Thyroid gland (tissue), 4 donors: ENCODE data around the gene ZNF808. TPM values are rescaled to one million over a fixed set of nuclear protein-coding genes. Genes with fewer than 3 reads are reported as not detected.
"Not testable (repeated sequence)": the region's sequence is repeated elsewhere in the genome, so short reads cannot be mapped to it uniquely, and the experiment has no call there.

Source experiments
- DNase-seq, 2 donors: peaks; one replicate each; pipeline ENCODE4 v3.0.0-alpha.2; 2019
- H3K27ac ChIP-seq, 3 donors: fragments of 200-600 bp; sonication (generic); 1 replicate in 2 of 3; 2 replicates in 1 of 3; pipeline ENCODE4 v1.5.1; 2016 to 2019; ENCODE audit warnings: mild to moderate bottlenecking in 1 of 3, moderate library complexity in 1 of 3
- H3K27me3 ChIP-seq: fragments of 200-600 bp; sonication (generic); one replicate; pipeline ENCODE4 v1.5.1; 2019
- H3K36me3 ChIP-seq, 2 donors: fragments of 200-600 bp; sonication (generic); one replicate each; pipeline ENCODE4 v1.5.1; 2016 to 2019
- H3K4me1 ChIP-seq, 2 donors: fragments of 200-600 bp; sonication (generic); one replicate each; pipeline ENCODE4 v1.5.1; 2017 to 2019
- H3K4me3 ChIP-seq, 3 donors: fragments of 200-600 bp; sonication (generic); replicated peaks in 1 of 3; 1 replicate in 2 of 3; 2 replicates in 1 of 3; pipeline ENCODE4 v1.5.1; 2016; ENCODE audit warnings: mild to moderate bottlenecking in 1 of 3
- H3K9me3 ChIP-seq: fragments of 200-600 bp; sonication (generic); one replicate; pipeline ENCODE4 v1.5.1; 2017
- CTCF ChIP-seq, 6 experiments: fragments of 200-600 bp in 3 of 6; fragments of 450-650 bp in 3 of 6; sonication (generic) in 3 of 6; IDR thresholded peaks; one replicate each; pipeline ENCODE4 v1.5.1; 2016 to 2019; ENCODE audit warnings: antibody characterized with exemption in 6 of 6, mild to moderate bottlenecking in 2 of 6, inconsistent platforms in 1 of 6, moderate library complexity in 1 of 6
- POLR2A ChIP-seq, 2 donors: fragments of 450-650 bp; IDR thresholded peaks; one replicate each; pipeline ENCODE4 v1.6.1; 2017; ENCODE audit warnings: antibody characterized with exemption in 2 of 2, mild to moderate bottlenecking in 2 of 2, moderate library complexity in 1 of 2
- WGBS, 2 donors: methylation state at CpG; one replicate each; pipeline ENCODE4 v1.1.5; 2017; 5-methylcytosine and 5-hydroxymethylcytosine counted together
- intact Hi-C: fragments of 100-400 bp; cut with DNase I; formaldehyde crosslinking; loops from one replicate; pipeline ENCODE4 v1.15.1; 2023
- total RNA-seq, 4 donors: library from RNA; depleted of rRNA; stranded (reverse); fragments of >200 nt; gene quantifications; one replicate each; pipeline ENCODE4 v1.2.3, GENCODE V29; 2016

The ZNF808 gene
- total RNA-seq, 4 donors from 2014 or later: 33.4 to 98.3 (median 58.9) TPM

GRCh38 chr19:52533901-52534300 is 6.4 kb downstream of the ZNF808 start:
- Histone ChIP-seq H3K27me3 (no peaks in the 10 kb centered on the region), H3K4me1 (peaks cover 19 to 26% of the 10 kb centered on the region in 2 donors), H3K4me3 (no peak overlapping the region), H3K36me3 (no peaks in the 10 kb centered on the region), H3K27ac (peak overlapping the region; percentile 89 to 98 (median 90)), H3K9me3 (no peaks in the 10 kb centered on the region)
- 36 to 40% methylated on average over 5 of the region's 5 CpGs for WGBS, 2 donors
- TF ChIP-seq POLR2A (IDR thresholded peaks at IDR 0.05) (peak in 1 of 2 donors; percentile 29), CTCF (IDR thresholded peaks at IDR 0.05) (no peak)
- DNase-seq: peak; percentile 90 to 91
- intact Hi-C loops: no loop called here

GRCh38 chr19:52535385-52535770 is 7.9 kb downstream of the ZNF808 start:
- H3K36me3 ChIP-seq, H3K27me3 ChIP-seq, H3K9me3 ChIP-seq, intact Hi-C loops: not testable (repeated sequence)
- WGBS, 2 donors: 17 to 22% methylated on average over 15 of the region's 15 CpGs
- peak; percentile 15 to 16 for DNase-seq
- Histone ChIP-seq H3K4me1 (peaks cover 16 to 25% of the 10 kb centered on the region in 2 donors), H3K27ac (peak overlapping the region in 1 of 3 donors; percentile 65), H3K4me3 (peak overlapping the region in 1 of 3 donors; percentile 44)

- H3K9me3 ChIP-seq: no peaks in the 10 kb centered on the region
- H3K27ac ChIP-seq: peak overlapping the region; percentile 40 to 74 (median 65)
- no peaks in the 10 kb centered on the region for H3K27me3 ChIP-seq
- TF ChIP-seq POLR2A (IDR thresholded peaks at IDR 0.05) (peak in 1 of 2 donors; percentile 46), CTCF (IDR thresholded peaks at IDR 0.05) (peak in 2 of 6 experiments; percentile 7 to 36)
- H3K4me1 ChIP-seq: peaks cover 16 to 25% of the 10 kb centered on the region in 2 donors
- intact Hi-C loops: no loop called here
- H3K4me3 ChIP-seq: peak overlapping the region; percentile 44 to 78 (median 58)
- no peaks in the 10 kb centered on the region for H3K36me3 ChIP-seq
- peak; percentile 94 to 95 for DNase-seq
- 2 to 3% methylated on average over 20 to 49 of the region's 50 CpGs for WGBS, 2 donors
These were observed 8.4 kb downstream of the ZNF808 start for GRCh38 chr19:52535771-52536447.

GRCh38 chr19:52536448-52536800 is 9.0 kb downstream of the ZNF808 start:
- H3K27me3 ChIP-seq: no peaks in the 10 kb centered on the region
- H3K36me3 ChIP-seq: no peaks in the 10 kb centered on the region
- H3K4me1 ChIP-seq: peaks cover 16 to 25% of the 10 kb centered on the region in 2 donors
- 16 to 20% methylated on average over 17 of the region's 17 CpGs for WGBS, 2 donors
- intact Hi-C loops: no loop called here
- no peaks in the 10 kb centered on the region for H3K9me3 ChIP-seq
- TF ChIP-seq POLR2A (IDR thresholded peaks at IDR 0.05) (no peak), CTCF (IDR thresholded peaks at IDR 0.05) (no peak)
- no peak for DNase-seq
- peak overlapping the region; percentile 40 to 74 (median 65) for H3K27ac ChIP-seq
- peak overlapping the region; percentile 44 to 78 (median 58) for H3K4me3 ChIP-seq

GRCh38 chr19:52538815-52539214 is 11.3 kb downstream of the ZNF808 start:
- H3K9me3 ChIP-seq, DNase-seq, H3K4me3 ChIP-seq, H3K27ac ChIP-seq, intact Hi-C loops, H3K27me3 ChIP-seq, H3K36me3 ChIP-seq: not testable (repeated sequence)
- peaks cover 7 to 14% of the 10 kb centered on the region in 2 donors for H3K4me1 ChIP-seq
- 79% methylated on average over 4 of the region's 4 CpGs for WGBS, 2 donors

GRCh38 chr19:52541176-52541575 is 13.7 kb downstream of the ZNF808 start:
- H3K36me3 ChIP-seq: peaks cover 12 to 13% of the 10 kb centered on the region in 2 donors
- intact Hi-C loops, H3K4me3 ChIP-seq, H3K4me1 ChIP-seq, H3K9me3 ChIP-seq, H3K27me3 ChIP-seq, DNase-seq, H3K27ac ChIP-seq: not testable (repeated sequence)
- 95 to 99% methylated on average over 5 of the region's 5 CpGs for WGBS, 2 donors
